Gastroesophageal sphincter (tissue), 3 donors: ENCODE data around the gene ZDHHC21.

ENCODE experiments used
- EP300 ChIP-seq: sonication (generic); formaldehyde crosslinking; IDR thresholded peaks from one replicate; pipeline ENCODE4 v1.6.1; 2017; ENCODE audit warnings: antibody characterized with exemption, mild to moderate bottlenecking
- POLR2A ChIP-seq, 2 donors: fragments of 450-650 bp; IDR thresholded peaks; one replicate each; pipeline ENCODE4 v1.6.1; 2017; ENCODE audit warnings: antibody characterized with exemption in 2 of 2, mild to moderate bottlenecking in 2 of 2, moderate library complexity in 1 of 2
- TF ChIP-seq, protein P1 (sequence below), 4 experiments: fragments of 200-600 bp in 2 of 4; fragments of 450-650 bp in 2 of 4; sonication (generic) in 1 of 4; IDR thresholded peaks; one replicate each; pipeline ENCODE4 v1.5.1; 2017 to 2019; ENCODE audit warnings: antibody characterized with exemption in 4 of 4, mild to moderate bottlenecking in 2 of 4, moderate library complexity in 2 of 4

DNA sequence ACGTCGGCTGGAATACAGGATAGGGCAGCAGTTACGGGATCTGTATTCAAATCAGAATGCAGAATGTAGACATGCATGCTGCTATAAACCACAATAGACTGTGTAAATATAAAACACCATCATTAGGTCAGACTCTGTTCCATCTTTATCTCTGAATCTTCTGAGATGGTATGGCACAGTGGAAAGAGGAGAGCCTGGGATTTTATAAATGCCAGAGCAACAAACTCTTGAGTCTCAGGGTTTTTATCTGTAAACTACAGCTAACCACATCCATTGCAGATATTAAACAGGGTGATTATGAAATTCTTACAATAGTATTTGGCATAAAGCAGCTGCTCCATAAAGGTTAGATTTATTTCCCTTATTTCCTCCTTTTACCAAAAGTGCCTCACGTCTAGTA lies 108.7 kb downstream of the ZDHHC21 start:
- TF ChIP-seq EP300 (no peak), POLR2A (IDR thresholded peaks at IDR 0.05) (no peak)
- TF ChIP-seq, protein P1, sequence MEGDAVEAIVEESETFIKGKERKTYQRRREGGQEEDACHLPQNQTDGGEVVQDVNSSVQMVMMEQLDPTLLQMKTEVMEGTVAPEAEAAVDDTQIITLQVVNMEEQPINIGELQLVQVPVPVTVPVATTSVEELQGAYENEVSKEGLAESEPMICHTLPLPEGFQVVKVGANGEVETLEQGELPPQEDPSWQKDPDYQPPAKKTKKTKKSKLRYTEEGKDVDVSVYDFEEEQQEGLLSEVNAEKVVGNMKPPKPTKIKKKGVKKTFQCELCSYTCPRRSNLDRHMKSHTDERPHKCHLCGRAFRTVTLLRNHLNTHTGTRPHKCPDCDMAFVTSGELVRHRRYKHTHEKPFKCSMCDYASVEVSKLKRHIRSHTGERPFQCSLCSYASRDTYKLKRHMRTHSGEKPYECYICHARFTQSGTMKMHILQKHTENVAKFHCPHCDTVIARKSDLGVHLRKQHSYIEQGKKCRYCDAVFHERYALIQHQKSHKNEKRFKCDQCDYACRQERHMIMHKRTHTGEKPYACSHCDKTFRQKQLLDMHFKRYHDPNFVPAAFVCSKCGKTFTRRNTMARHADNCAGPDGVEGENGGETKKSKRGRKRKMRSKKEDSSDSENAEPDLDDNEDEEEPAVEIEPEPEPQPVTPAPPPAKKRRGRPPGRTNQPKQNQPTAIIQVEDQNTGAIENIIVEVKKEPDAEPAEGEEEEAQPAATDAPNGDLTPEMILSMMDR (IDR thresholded peaks at IDR 0.05) = no peak
